ENCODE results near the gene TCF3.

TCF3 gene

GRCh38 chr19:1609680-1610474 is 42.5 kb downstream of the TCF3 start:
- DNase-seq (ENCODE audit: low spot score), result no peak

DNA sequence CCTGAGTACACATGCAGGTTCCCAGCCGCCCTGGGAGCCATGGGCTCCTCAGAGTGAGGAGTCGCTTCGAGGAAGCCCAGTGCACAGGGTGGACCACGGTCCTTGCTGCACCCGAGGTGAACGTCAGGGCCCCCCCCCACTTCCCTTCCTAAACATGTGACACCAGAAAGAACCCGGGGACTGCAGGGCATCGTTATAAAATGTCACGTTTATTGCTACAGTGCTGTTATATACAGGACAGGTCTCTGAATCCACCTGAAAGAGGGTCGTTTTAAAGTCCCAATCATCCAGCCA is 43.4 kb downstream of the TCF3 start:
- DNase-seq (ENCODE audit: low spot score), result no peak

- no peak for DNase-seq (ENCODE audit: low spot score)
These were observed 43.9 kb downstream of the TCF3 start for GRCh38 chr19:1608359-1609102.

- DNase-seq (ENCODE audit: low spot score), result peak; percentile 50
These were observed 46.2 kb downstream of the TCF3 start for GRCh38 chr19:1606138-1606651.

DNA sequence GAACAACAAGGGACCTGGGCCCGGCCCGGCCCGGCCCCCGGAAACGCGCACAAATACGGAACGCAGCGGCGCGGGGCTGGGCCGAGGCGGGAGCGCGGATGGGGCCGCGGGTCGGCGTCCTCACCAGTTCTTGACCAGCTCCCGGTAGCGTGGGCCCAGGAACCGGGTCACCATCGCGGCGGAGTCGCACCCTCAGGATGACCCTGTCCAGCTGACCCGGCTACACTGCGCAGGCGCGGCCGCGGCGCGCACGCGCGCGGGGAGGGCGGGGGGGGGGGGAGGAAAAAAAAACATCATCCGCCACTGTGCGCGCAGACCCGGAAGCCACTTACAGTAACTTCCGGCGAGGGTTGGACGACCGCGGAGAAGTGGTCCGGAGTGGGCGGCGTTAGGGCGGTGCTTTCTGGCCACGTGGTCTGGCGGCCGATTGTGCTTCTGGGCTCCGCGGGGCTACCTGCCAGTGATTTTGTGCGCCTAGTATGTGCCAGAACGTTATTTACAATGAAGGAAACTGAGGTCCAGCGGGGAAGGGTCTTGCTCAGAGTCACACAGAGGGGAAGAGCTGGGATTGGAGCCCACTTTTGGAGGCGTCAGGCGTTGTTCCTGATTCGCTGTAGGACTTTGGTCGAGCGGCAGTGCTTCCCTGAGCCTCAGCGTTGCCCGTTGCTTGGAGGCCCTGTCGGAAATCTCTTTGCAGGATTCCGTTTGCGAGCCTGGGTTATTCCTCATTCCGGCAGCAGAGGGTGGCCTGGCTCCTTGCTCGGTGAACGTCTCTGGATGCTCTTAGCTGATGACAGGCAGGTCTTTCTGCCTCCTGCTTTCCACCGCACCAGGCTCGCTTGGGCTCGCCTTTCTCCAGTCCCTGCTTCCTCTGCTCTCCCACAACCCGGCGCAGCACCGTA is 46.9 kb downstream of the TCF3 start, which contains the start of gene UQCR11:
TSS of gene UQCR11 (minus strand) at position 227 of the 902 bp plus-strand sequence. CDS start at position 174, 53 bp downstream.
- peak; percentile 99 for DNase-seq (ENCODE audit: low spot score)

GRCh38 chr19:1602091-1602707 is 50.2 kb downstream of the TCF3 start:
- DNase-seq (ENCODE audit: low spot score), result no peak

- DNase-seq (ENCODE audit: low spot score), result no peak
These were observed 50.8 kb downstream of the TCF3 start for GRCh38 chr19:1601613-1602064.

- no peak for DNase-seq (ENCODE audit: low spot score)
These were observed 53.0 kb downstream of the TCF3 start for GRCh38 chr19:1599460-1599846.

GRCh38 chr19:1598777-1599459 is 53.5 kb downstream of the TCF3 start:
- DNase-seq (ENCODE audit: low spot score), result no peak

- DNase-seq (ENCODE audit: low spot score), result no peak
These were observed 59.0 kb downstream of the TCF3 start for GRCh38 chr19:1593501-1593772.

DNA sequence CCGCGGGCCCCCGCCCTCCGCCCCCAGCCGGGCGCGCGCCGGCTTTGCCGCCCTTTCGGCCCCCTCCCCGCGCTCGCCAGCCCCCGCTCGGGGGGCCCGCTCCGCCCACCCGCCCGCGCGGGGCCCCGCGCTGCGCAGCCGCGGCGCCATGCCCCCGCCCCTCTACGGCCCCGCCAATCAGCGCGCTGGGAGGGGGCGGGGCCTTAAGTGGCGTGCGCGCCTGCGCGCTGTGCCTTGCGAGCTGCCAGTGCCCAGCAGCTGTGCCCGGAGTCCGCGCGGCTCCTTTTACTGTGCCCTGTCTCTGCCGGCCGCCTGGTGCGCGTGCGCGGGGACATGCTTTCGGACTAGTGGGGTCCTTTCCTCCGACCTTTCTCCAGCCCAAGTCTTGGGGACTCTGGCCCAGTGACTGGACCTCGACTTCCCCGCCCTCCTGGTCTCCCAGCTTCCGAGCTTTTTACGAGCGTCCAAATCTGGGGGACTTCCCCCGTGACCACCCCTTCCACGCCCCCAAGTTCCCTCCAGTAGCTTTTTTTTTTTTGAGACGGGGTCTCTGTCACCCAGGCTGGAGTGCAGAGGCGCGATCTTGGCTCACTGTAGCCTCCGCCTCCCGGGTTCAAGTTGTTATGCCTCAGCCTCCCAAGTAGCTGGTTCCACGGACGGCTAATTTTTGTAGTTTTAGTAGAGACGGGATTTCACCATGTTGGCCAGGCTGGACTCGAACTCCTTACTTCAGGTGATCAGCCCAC is 59.5 kb downstream of the TCF3 start, which contains the start of gene MBD3:
TSS of gene MBD3 (minus strand) at position 111 of the 746 bp plus-strand sequence. CDS start 234 bp downstream, outside the sequence.
- peak; percentile 98 for DNase-seq (ENCODE audit: low spot score)

DNA sequence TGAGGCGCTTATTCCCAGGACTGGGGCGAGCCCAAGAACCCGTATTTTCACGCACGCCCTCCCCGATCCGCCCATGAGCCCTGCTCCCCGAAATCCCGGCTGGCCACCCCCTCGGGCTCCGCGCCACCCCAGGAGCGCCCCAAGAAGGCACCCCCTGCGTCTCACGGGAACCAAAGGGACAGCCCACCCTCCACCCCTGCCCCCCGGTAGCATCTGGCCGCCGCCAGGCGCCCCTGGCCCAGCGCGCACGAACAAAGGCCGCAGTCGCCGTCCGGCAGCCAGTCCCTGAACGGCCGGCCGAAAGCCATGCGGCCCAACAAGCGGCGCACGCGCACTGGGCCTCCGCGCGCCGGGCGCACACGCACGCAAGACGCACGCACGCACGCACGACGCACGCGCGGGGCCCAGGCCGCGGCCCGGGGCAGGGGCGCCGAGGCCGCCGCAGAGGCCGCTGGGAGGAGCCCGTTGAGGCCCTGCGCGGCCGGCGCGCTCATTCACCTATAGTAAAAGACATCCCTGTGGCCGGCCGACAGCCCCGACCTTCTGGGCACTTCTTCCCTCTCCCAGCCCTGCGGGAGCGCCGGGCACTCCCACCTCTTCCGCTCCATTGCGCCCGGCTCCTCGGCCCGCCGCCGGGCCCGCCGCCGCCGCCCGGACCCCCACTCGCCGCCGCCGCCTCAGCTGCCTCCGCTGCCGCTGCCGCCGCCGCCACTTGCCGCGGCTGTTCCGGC is 60.2 kb downstream of the TCF3 start:
- peak; percentile 97 for DNase-seq (ENCODE audit: low spot score)

DNA sequence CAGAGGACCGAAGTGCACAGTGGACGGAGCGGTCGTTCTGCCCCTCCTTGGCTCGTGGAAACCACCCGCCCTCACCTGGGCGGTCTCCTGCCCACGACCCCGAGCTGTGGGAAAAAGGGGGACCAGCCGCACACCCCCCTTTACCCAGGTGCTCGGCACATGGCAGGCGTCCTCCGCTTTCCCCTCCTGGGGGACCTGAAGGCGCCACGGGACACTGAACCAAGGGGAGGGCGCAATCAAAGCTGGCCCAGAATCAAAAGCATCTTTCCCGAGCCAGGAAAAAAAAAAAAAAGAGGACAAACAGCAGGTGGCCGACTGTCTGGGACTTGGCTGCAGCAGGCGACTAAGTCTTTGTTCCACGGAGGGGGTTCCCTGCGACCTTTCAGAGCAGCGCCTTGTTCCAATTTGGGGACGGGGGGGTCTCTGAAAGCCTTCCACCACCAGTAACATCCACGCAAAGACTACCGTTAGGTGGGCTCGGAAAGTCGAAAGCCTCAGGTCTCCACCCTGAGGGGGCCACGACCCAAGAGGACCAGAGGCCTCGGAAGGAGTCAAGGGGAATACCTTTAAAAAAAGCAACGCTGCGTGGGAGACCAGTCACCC is 60.9 kb downstream of the TCF3 start:
- no peak for DNase-seq (ENCODE audit: low spot score)

DNA sequence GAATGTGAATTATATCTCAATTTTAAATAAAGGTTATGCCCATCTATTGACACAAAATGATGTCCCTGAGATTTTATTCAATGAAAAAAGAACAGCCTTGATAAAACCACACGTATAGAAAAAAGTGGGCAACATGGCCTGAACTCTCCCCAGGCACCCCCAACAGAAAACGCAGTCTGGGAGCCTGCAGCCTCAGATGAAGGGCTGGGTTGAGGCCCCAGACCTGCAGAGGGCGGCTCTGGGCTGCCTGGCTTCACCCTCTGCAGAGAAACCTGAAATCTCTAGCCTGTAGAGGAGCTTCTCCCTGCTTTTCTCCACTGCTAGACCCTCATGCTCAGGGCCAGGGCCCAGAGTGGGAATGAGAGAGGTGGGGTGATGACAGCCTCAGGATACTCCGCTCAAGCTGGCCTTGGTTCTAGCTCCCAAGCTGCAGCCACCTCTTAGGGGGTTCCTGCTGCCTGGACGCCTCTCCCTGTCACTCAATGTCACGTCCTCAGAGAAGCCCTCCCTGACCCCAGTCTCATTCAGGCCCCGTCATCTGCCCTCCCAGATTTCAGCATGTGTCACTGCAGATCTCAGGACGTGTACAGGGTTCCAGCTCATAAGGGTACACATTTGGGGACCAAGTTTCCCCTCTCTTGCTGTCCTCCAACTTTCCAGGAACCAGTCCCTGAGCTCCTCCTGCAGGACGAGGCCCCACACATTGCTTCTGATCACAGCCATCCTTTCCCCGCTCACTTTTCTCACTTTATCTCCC is 61.6 kb downstream of the TCF3 start:
- no peak for DNase-seq (ENCODE audit: low spot score)

- DNase-seq (ENCODE audit: low spot score), result no peak
These were observed 64.5 kb downstream of the TCF3 start for GRCh38 chr19:1587872-1588271.

DNA sequence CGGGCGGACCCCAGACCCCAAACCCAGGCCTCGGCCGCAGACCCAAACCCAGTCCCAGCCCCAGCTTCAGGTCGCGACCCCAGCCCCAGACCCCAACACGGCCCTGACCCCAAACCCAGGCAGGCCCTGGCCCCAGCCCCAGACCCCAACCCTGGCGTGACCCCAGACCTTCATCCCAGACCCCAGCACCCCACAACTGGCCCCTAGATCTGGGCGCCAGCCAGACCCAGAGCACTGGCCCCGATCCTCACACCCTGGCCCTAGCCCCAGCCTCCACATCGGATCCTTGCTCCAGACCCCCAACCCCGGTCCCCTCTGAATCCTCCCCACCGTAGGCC is 67.2 kb downstream of the TCF3 start:
- no peak for DNase-seq (ENCODE audit: low spot score)

DNA sequence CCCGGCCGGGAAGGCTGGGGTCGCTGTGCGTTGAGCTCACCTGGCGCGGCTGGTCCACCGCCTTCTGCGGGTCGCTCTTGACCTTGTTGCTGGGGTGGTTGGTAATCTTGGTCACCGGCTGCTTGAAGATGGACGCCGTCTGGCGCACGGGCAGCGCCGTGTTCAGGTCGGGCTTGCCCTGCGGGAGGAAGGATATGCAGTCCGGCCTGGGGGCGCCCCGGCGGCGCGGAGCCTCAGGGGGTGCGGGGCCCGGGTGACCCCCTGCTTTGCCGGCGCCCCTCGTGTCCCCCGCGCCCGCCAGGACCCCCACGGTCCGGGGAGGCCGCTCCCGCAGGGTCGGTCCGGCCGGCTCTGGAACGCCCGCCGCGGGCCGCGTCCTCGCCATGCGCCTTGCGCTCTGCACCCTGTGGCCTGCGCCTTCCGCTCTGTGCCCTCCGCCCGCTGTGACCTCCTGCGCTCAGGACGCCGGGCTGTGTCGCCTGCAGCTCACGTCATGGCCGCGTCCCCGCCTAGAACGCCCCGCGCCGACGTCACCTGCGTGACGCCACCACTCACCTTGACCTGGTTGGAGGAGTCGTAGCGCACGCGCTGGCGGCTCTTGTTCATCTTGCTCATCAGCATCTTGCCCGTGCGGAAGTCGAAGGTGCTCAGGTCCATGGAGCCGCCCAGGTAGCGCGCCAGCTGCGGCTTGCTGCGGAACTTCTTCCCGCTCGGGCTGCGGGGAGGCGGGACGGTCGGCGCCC is 67.7 kb downstream of the TCF3 start:
- DNase-seq (ENCODE audit: low spot score), result no peak

- no peak for DNase-seq (ENCODE audit: low spot score)
These were observed 70.2 kb downstream of the TCF3 start for GRCh38 chr19:1582201-1582600.
